ENCODE data around the gene SNW1. TPM values are rescaled to one million over a fixed set of nuclear protein-coding genes. Genes with fewer than 3 reads are reported as not detected.

Gene SNW1
- total and polyA plus RNA-seq, 2 of the 13 experiments (the other 11 are each of a cell fraction or from before 2014, with no cell fraction given), result 23.2 to 65.8 TPM

- peak; percentile 74; the same call in 1 of the 2 replicates for TF ChIP-seq TFE3 (CRISPR knock-in tag; IDR thresholded peaks at IDR 0.05)
- TF ChIP-seq WIZ (CRISPR knock-in tag; IDR thresholded peaks at IDR 0.05), result no peak
- TF ChIP-seq SMAD3 (CRISPR knock-in tag; IDR thresholded peaks at IDR 0.05), result peak; percentile 79; the same call in 1 of the 2 replicates
- TF ChIP-seq ZNF18 (CRISPR knock-in tag; IDR thresholded peaks at IDR 0.05; ENCODE audit: insufficient replicate concordance), result peak; percentile 52
- peak; percentile 63; the same call in 1 of the 2 replicates for TF ChIP-seq SP4 (CRISPR knock-in tag; IDR thresholded peaks at IDR 0.05)
- TF ChIP-seq, protein P1, sequence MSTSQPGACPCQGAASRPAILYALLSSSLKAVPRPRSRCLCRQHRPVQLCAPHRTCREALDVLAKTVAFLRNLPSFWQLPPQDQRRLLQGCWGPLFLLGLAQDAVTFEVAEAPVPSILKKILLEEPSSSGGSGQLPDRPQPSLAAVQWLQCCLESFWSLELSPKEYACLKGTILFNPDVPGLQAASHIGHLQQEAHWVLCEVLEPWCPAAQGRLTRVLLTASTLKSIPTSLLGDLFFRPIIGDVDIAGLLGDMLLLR (CRISPR knock-in tag; IDR thresholded peaks at IDR 0.05), result no peak
- TF ChIP-seq SAP130 (CRISPR knock-in tag; IDR thresholded peaks at IDR 0.05; ENCODE audit: low read depth), result peak; percentile 94
- TF ChIP-seq TCF7L2 (IDR thresholded peaks at IDR 0.05; ENCODE audit: low read depth, low read length), result no peak
- TF ChIP-seq ZNF574 (CRISPR knock-in tag; IDR thresholded peaks at IDR 0.05), result peak; percentile 94
- TF ChIP-seq ELF3 (CRISPR knock-in tag; IDR thresholded peaks at IDR 0.05), result peak; percentile 80
- 0 out of 2 replicates have a peak, but pooled peaks have one; percentile 34 for TF ChIP-seq ZNF296 (CRISPR knock-in tag; conservative IDR thresholded peaks at IDR 0.05)
- no peak for TF ChIP-seq GTF2F1 (IDR thresholded peaks at IDR 0.05; ENCODE audit: low read length)
- peak; percentile 88; the same call in 1 of the 2 replicates for TF ChIP-seq ZNF839 (CRISPR knock-in tag; IDR thresholded peaks at IDR 0.05; ENCODE audit: borderline replicate concordance)
- peak; percentile 47; the same call in 1 of the 2 replicates for TF ChIP-seq ESRRA (CRISPR knock-in tag; IDR thresholded peaks at IDR 0.05; ENCODE audit: low read depth)
- peak; percentile 86; the same call in 1 of the 2 replicates for TF ChIP-seq GZF1 (CRISPR knock-in tag; IDR thresholded peaks at IDR 0.05)
- TF ChIP-seq, protein P2, sequence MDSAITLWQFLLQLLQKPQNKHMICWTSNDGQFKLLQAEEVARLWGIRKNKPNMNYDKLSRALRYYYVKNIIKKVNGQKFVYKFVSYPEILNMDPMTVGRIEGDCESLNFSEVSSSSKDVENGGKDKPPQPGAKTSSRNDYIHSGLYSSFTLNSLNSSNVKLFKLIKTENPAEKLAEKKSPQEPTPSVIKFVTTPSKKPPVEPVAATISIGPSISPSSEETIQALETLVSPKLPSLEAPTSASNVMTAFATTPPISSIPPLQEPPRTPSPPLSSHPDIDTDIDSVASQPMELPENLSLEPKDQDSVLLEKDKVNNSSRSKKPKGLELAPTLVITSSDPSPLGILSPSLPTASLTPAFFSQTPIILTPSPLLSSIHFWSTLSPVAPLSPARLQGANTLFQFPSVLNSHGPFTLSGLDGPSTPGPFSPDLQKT (CRISPR knock-in tag; IDR thresholded peaks at IDR 0.05; ENCODE audit: borderline replicate concordance), result peak; percentile 35; the same call in 1 of the 2 replicates
- no peak for TF ChIP-seq ZNF660 (CRISPR knock-in tag; IDR thresholded peaks at IDR 0.05; ENCODE audit: borderline replicate concordance, low read depth)
- no peak for TF ChIP-seq ZBTB8A (CRISPR knock-in tag; IDR thresholded peaks at IDR 0.05; ENCODE audit: borderline replicate concordance, low read depth)
- no peak for TF ChIP-seq NCOR1 (IDR thresholded peaks at IDR 0.05; ENCODE audit: borderline replicate concordance, low read length)
- TF ChIP-seq PLRG1 (conservative IDR thresholded peaks at IDR 0.05), result no peak
- no peak for TF ChIP-seq JDP2 (CRISPR knock-in tag; IDR thresholded peaks at IDR 0.05; ENCODE audit: borderline replicate concordance)
- TF ChIP-seq ZNF264 (CRISPR knock-in tag; IDR thresholded peaks at IDR 0.05), result peak; percentile 61; the same call in 1 of the 2 replicates
- peak; percentile 99 for TF ChIP-seq KAT8 (CRISPR knock-in tag; IDR thresholded peaks at IDR 0.05)
Observed at GRCh38 chr14:77707724-77708408, 53.1 kb downstream of the SNW1 start, which contains the start of the genes ALKBH1 and SLIRP (continued).
